OCI-LY7 (cell line): ENCODE measurements around the gene ETS2. TPM values are rescaled to one million over a fixed set of nuclear protein-coding genes. Genes with fewer than 3 reads are reported as not detected.

ENCODE experiments used
- BruUV-seq: library from RNA; stranded (reverse); fragments of 400-500 nt; replicated peaks from 2 replicates; lab custom pipeline; 2021; lab: Mats Ljungman, UMichigan
- CTCF ChIA-PET: fragments of 300-600 bp; sonication (Branson Sonifier 250); formaldehyde crosslinking; loops from one replicate; lab custom pipeline; 2022; ENCODE audit warnings: antibody characterized with exemption; ENCODE audit not compliant: unreplicated experiment; lab: Charles Lee
- POLR2A ChIA-PET: fragments of 300-600 bp; sonication (Branson Sonifier 250); formaldehyde crosslinking; loops from one replicate; lab custom pipeline; 2022; ENCODE audit warnings: antibody characterized with exemption; lab: Charles Lee
- DNase-seq: peaks from one replicate; pipeline ENCODE4 v3.0.0-alpha.2; 2015; ENCODE audit warnings: low spot score
- H2AFZ ChIP-seq: fragments of 200-600 bp; sonication (generic), shearing (Covaris generic); 2 replicates; pipeline ENCODE4 v1.6.1; 2014; ENCODE audit warnings: mild to moderate bottlenecking, antibody characterized with exemption, low read length, moderate library complexity
- H3K27ac ChIP-seq: fragments of 200-600 bp; sonication (generic); 2 replicates; pipeline ENCODE4 v1.5.1; 2014; ENCODE audit warnings: mixed run types, low read depth, mild to moderate bottlenecking, moderate library complexity, low read length, inconsistent platforms; ENCODE audit not compliant: poor library complexity, severe bottlenecking
- H3K36me3 ChIP-seq: fragments of 200-600 bp; sonication (generic); 2 replicates; pipeline ENCODE4 v1.6.1; 2014; ENCODE audit warnings: mild to moderate bottlenecking, antibody characterized with exemption, low read length, moderate library complexity, mixed read lengths; ENCODE audit not compliant: insufficient read depth
- H3K4me1 ChIP-seq: fragments of 200-600 bp; sonication (generic); 2 replicates; pipeline ENCODE4 v1.5.1; 2014; ENCODE audit warnings: mild to moderate bottlenecking, low read length; ENCODE audit not compliant: insufficient read depth, poor library complexity, severe bottlenecking
- H3K4me2 ChIP-seq: fragments of 200-600 bp; sonication (generic); 2 replicates; pipeline ENCODE4 v1.6.1; 2014; ENCODE audit warnings: mild to moderate bottlenecking, low read length
- H3K4me3 ChIP-seq: fragments of 200-600 bp; sonication (generic); 2 replicates; pipeline ENCODE4 v1.5.1; 2014; ENCODE audit warnings: mild to moderate bottlenecking, low read depth, low read length; ENCODE audit not compliant: poor library complexity, severe bottlenecking
- H3K79me2 ChIP-seq: fragments of 200-600 bp; sonication (generic); 2 replicates; pipeline ENCODE4 v1.6.1; 2016; ENCODE audit warnings: low read depth, mild to moderate bottlenecking, low read length, moderate library complexity, mixed read lengths; ENCODE audit not compliant: insufficient read depth
- H3K9me2 ChIP-seq: fragments of 200-600 bp; sonication (generic); 2 replicates; pipeline ENCODE4 v1.6.1; 2016; ENCODE audit warnings: mild to moderate bottlenecking, low read length, mixed read lengths; ENCODE audit not compliant: insufficient read depth
- H3K9me3 ChIP-seq: fragments of 200-600 bp; sonication (generic); 2 replicates; pipeline ENCODE4 v1.6.1; 2014; ENCODE audit warnings: mild to moderate bottlenecking, mixed run types, low read length, mixed read lengths
- H4K20me1 ChIP-seq: fragments of 200-600 bp; sonication (generic); 2 replicates; pipeline ENCODE4 v1.6.1; 2014; ENCODE audit warnings: mild to moderate bottlenecking, antibody characterized with exemption, low read length, moderate library complexity, mixed read lengths; ENCODE audit not compliant: insufficient read depth
- CTCF ChIP-seq: fragments of 200-600 bp; sonication (generic); conservative IDR thresholded peaks from 2 replicates; pipeline ENCODE4 v1.5.1; 2014; ENCODE audit warnings: mild to moderate bottlenecking, antibody characterized with exemption, low read length, moderate library complexity, mixed read lengths
- EZH2phosphoT487 ChIP-seq: fragments of 200-600 bp; sonication (generic); IDR thresholded peaks from 2 replicates; pipeline ENCODE4 v1.6.1; 2018; ENCODE audit warnings: low read depth, borderline replicate concordance, mild to moderate bottlenecking, mixed run types, antibody characterized with exemption, low read length, moderate library complexity, mixed read lengths
- intact Hi-C: fragments of 100-400 bp; cut with micrococcal nuclease; formaldehyde crosslinking; loops from one replicate; pipeline ENCODE4 v1.10.0; 2022; ENCODE audit not compliant: unreplicated experiment
- total RNA-seq, 2 experiments: library from RNA; depleted of rRNA in 1 of 2; stranded (reverse); fragments of >200 nt in 1 of 2; shearing (Covaris generic) in 1 of 2; gene quantifications; 2 replicates each; pipeline ENCODE4 v1.2.3, GENCODE V29; 2014 to 2022

Gene ETS2
- total RNA-seq, 2 experiments from 2014 or later, result 9.8 to 24.1 TPM

- H3K4me2 ChIP-seq, result peak overlapping the region; percentile 54
- BruUV-seq, result no TSS peak
Measured at GRCh38 chr21:38830671-38831525, 25.2 kb downstream of the ETS2 start.

GRCh38 chr21:38831526-38832467, 26.1 kb downstream of the ETS2 start:
- H4K20me1 ChIP-seq, result no peaks in the 10 kb centered on the region
- H3K4me3 ChIP-seq, result no peak overlapping the region
- no peak for DNase-seq
- no TSS peak for BruUV-seq
- POLR2A ChIA-PET, result interaction anchor here (0.5 to 1.7 kb wide), 12 partner anchors 10 to 553 kb away, joined by 3 to 10 read pairs (median 4); no protein-coding TSS in a partner anchor
- H3K9me3 ChIP-seq, result peaks cover 6% of the 10 kb centered on the region
- H3K79me2 ChIP-seq, result no peaks in the 10 kb centered on the region
- H3K36me3 ChIP-seq, result no peaks in the 10 kb centered on the region; the same call in 1 of the 2 replicates
- TF ChIP-seq CTCF (no peak), EZH2phosphoT487 (no peak)
- no peaks in the 10 kb centered on the region for H3K9me2 ChIP-seq
- CTCF ChIA-PET, result interaction anchor here (1.0 kb wide), 1 partner anchor 98 kb away, joined by 3 read pairs; no protein-coding TSS in a partner anchor
- H3K27ac ChIP-seq, result peak overlapping the region; percentile 73
- intact Hi-C loops, result loop anchor here (2.0 kb wide), 1 partner anchor 65 kb away; no protein-coding TSS in a partner anchor
- peak overlapping the region; percentile 93 for H2AFZ ChIP-seq
- peak overlapping the region; percentile 54 for H3K4me2 ChIP-seq
- H3K4me1 ChIP-seq, result peaks cover 19% of the 10 kb centered on the region

More at GRCh38 chr21:38830671-38831525, 25.2 kb downstream of the ETS2 start:
- Histone ChIP-seq H3K4me1 (peaks cover 19% of the 10 kb centered on the region), H3K27ac (peak overlapping the region; percentile 73), H3K36me3 (no peaks in the 10 kb centered on the region; the same call in 1 of the 2 replicates), H3K9me2 (no peaks in the 10 kb centered on the region), H2AFZ (peak overlapping the region; percentile 93), H4K20me1 (no peaks in the 10 kb centered on the region), H3K79me2 (no peaks in the 10 kb centered on the region), H3K4me3 (peak overlapping the region; percentile 13), H3K9me3 (peaks cover 15% of the 10 kb centered on the region)
- DNase-seq, result peak; percentile 78
- ChIA-PET CTCF (no interaction called here), POLR2A (interaction anchor here (0.6 to 1.7 kb wide), 2 partner anchors 24 to 67 kb away, joined by 3 to 7 read pairs; no protein-coding TSS in a partner anchor)
- intact Hi-C loops, result loop anchor here (2.0 kb wide), 1 partner anchor 64 kb away; no protein-coding TSS in a partner anchor
- no peak for TF ChIP-seq EZH2phosphoT487
- no peak for TF ChIP-seq CTCF
